ENCODE data around the gene GDE1. TPM values are rescaled to one million over a fixed set of nuclear protein-coding genes. Genes with fewer than 3 reads are reported as not detected.

Gene GDE1
- total RNA-seq, 1 donor from 2014 or later: 75.3 TPM

- TF ChIP-seq, protein P1, sequence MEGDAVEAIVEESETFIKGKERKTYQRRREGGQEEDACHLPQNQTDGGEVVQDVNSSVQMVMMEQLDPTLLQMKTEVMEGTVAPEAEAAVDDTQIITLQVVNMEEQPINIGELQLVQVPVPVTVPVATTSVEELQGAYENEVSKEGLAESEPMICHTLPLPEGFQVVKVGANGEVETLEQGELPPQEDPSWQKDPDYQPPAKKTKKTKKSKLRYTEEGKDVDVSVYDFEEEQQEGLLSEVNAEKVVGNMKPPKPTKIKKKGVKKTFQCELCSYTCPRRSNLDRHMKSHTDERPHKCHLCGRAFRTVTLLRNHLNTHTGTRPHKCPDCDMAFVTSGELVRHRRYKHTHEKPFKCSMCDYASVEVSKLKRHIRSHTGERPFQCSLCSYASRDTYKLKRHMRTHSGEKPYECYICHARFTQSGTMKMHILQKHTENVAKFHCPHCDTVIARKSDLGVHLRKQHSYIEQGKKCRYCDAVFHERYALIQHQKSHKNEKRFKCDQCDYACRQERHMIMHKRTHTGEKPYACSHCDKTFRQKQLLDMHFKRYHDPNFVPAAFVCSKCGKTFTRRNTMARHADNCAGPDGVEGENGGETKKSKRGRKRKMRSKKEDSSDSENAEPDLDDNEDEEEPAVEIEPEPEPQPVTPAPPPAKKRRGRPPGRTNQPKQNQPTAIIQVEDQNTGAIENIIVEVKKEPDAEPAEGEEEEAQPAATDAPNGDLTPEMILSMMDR (IDR thresholded peaks at IDR 0.05): no peak
- peak overlapping the region; percentile 88 for H3K4me3 ChIP-seq
- H3K9me3 ChIP-seq: no peaks in the 10 kb centered on the region
- H3K4me1 ChIP-seq: peaks cover 43% of the 10 kb centered on the region
- intact Hi-C loops (cut with DNase I): no loop called here
- H3K27ac ChIP-seq: peak overlapping the region; percentile 87
- H3K27me3 ChIP-seq: no peaks in the 10 kb centered on the region
- DNase-seq (no peak), ATAC-seq (no peak)
- peaks cover under 1% of the 10 kb centered on the region for H3K36me3 ChIP-seq
Observed at GRCh38 chr16:19522760-19523159, 862 bp upstream of the GDE1 start.

- peak; percentile 38 for ATAC-seq
- peak overlapping the region; percentile 88 for H3K4me3 ChIP-seq
- no peaks in the 10 kb centered on the region for H3K9me3 ChIP-seq
- TF ChIP-seq, protein P1 (IDR thresholded peaks at IDR 0.05): no peak
- peak overlapping the region; percentile 87 for H3K27ac ChIP-seq
- no peak for DNase-seq
- intact Hi-C loops (cut with DNase I): no loop called here
- no peaks in the 10 kb centered on the region for H3K27me3 ChIP-seq
- peaks cover under 1% of the 10 kb centered on the region for H3K36me3 ChIP-seq
- peaks cover 44% of the 10 kb centered on the region for H3K4me1 ChIP-seq
Observed at GRCh38 chr16:19522397-19522732, 467 bp upstream of the GDE1 start.

GRCh38 chr16:19520861-19521331 lies 1.0 kb downstream of the GDE1 start:
- DNase-seq: no peak
- TF ChIP-seq, protein P1 (IDR thresholded peaks at IDR 0.05): no peak
- H3K9me3 ChIP-seq: no peaks in the 10 kb centered on the region
- H3K36me3 ChIP-seq: peaks cover 15% of the 10 kb centered on the region
- H3K27me3 ChIP-seq: no peaks in the 10 kb centered on the region
- intact Hi-C loops (cut with DNase I): no loop called here
- ATAC-seq: no peak
- peak overlapping the region; percentile 87 for H3K27ac ChIP-seq
- peak overlapping the region; percentile 88 for H3K4me3 ChIP-seq
- peaks cover 54% of the 10 kb centered on the region for H3K4me1 ChIP-seq

DNA sequence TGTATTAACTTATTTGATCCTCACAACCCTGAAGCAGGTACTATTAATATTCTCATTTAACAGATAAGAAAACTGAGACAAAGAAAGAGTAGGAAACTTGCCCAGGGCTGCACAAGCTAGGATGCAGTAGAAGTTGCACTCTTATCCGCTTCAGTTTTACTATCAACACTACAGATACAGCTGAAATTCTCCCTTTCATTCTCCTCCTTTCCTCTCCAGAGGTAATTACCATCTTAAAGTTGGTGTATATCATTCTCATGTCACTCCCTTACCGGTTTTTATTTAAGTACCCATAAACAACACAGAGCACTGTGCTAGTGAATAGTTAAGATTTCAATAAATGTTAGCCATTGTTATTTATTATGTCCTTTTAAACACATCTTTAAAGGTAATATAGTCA lies 3.5 kb downstream of the GDE1 start:
- H3K27me3 ChIP-seq: no peaks in the 10 kb centered on the region
- no peaks in the 10 kb centered on the region for H3K9me3 ChIP-seq
- TF ChIP-seq, protein P1 (IDR thresholded peaks at IDR 0.05): no peak
- no peak overlapping the region for H3K27ac ChIP-seq
- H3K4me3 ChIP-seq: no peak overlapping the region
- H3K4me1 ChIP-seq: peaks cover 50% of the 10 kb centered on the region
- DNase-seq (no peak), ATAC-seq (no peak)
- intact Hi-C loops (cut with DNase I): no loop called here
- H3K36me3 ChIP-seq: peaks cover 25% of the 10 kb centered on the region

- intact Hi-C loops (cut with DNase I): no loop called here
- Histone ChIP-seq H3K27ac (no peak overlapping the region), H3K4me3 (no peak overlapping the region), H3K4me1 (peaks cover 55% of the 10 kb centered on the region), H3K36me3 (peaks cover 25% of the 10 kb centered on the region), H3K27me3 (no peaks in the 10 kb centered on the region), H3K9me3 (no peaks in the 10 kb centered on the region)
- ATAC-seq (no peak), DNase-seq (no peak)
- TF ChIP-seq, protein P1 (IDR thresholded peaks at IDR 0.05): no peak
Observed at GRCh38 chr16:19517424-19518089, 4.3 kb downstream of the GDE1 start.

Data from upper lobe of right lung (tissue), 1 donor.